Measurements from ENCODE around the gene ACOX2. TPM values are rescaled to one million over a fixed set of nuclear protein-coding genes. Genes with fewer than 3 reads are reported as not detected.

Gene ACOX2
- total and polyA plus RNA-seq, 4 donors = 5.3 to 24.4 (median 11.6) TPM

- H3K4me1 ChIP-seq (ENCODE audit: control insufficient read depth in 5 of 5, insufficient read depth in 5 of 5, low read length in 5 of 5) = peaks cover 5 to 55% (median 14%) of the 10 kb centered on the region in 5 donors
- H3K36me3 ChIP-seq (ENCODE audit: control insufficient read depth in 4 of 4, insufficient read depth in 4 of 4, low read length in 4 of 4) = no peaks in the 10 kb centered on the region
- 75 to 93% methylated on average over 3 of the region's 3 CpGs for WGBS, 2 donors
- H3K4me3 ChIP-seq = no peak overlapping the region
- no peaks in the 10 kb centered on the region for H3K9me3 ChIP-seq (ENCODE audit: control insufficient read depth in 4 of 4, insufficient read depth in 3 of 4, low read length in 3 of 4)
- H3K9ac ChIP-seq (ENCODE audit: insufficient read depth in 1 of 2, low read length in 2 of 2) = no peak overlapping the region
- TF ChIP-seq CTCF (IDR thresholded peaks at IDR 0.05; ENCODE audit: control extremely low read depth, extremely low read depth) = no peak
- ATAC-seq (ENCODE audit: insufficient read depth, low FRiP score) (no peak), DNase-seq (no peak)
- H3K27ac ChIP-seq (ENCODE audit: low read depth in 1 of 2, low read length in 1 of 2) = no peak overlapping the region
- H3K27me3 ChIP-seq (ENCODE audit: control insufficient read depth in 3 of 3, insufficient read depth in 3 of 3, low read length in 2 of 3) = no peaks in the 10 kb centered on the region
Measured at GRCh38 chr3:58495101-58495500, 41.9 kb downstream of the ACOX2 start.

DNA sequence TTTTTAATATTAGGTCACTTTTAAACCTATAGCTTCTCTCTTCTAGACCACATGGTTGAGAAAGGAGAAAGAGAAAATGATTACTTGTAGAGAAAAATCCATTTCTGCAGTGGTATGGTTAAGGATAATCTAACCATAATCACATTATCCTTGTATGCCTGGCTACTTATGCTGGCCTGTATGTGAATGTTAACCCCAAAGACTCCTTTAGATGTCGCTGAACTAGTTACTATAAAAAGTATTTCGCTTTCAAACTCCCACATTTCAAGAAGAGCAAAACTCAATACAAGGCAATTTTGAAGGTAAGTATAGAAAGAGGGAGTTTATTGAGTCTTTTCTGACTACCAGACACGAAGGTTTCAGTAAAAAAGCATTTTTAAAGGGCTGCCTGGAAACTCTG lies 42.9 kb downstream of the ACOX2 start:
- Histone ChIP-seq H3K27ac (ENCODE audit: low read depth in 1 of 2, low read length in 1 of 2) (no peak overlapping the region), H3K9ac (ENCODE audit: insufficient read depth in 1 of 2, low read length in 2 of 2) (no peak overlapping the region), H3K4me1 (ENCODE audit: control insufficient read depth in 5 of 5, insufficient read depth in 5 of 5, low read length in 5 of 5) (peaks cover 5 to 55% (median 14%) of the 10 kb centered on the region in 5 donors), H3K9me3 (ENCODE audit: control insufficient read depth in 4 of 4, insufficient read depth in 3 of 4, low read length in 3 of 4) (no peaks in the 10 kb centered on the region), H3K4me3 (no peak overlapping the region), H3K36me3 (ENCODE audit: control insufficient read depth in 4 of 4, insufficient read depth in 4 of 4, low read length in 4 of 4) (no peaks in the 10 kb centered on the region), H3K27me3 (ENCODE audit: control insufficient read depth in 3 of 3, insufficient read depth in 3 of 3, low read length in 2 of 3) (no peaks in the 10 kb centered on the region)
- DNase-seq = no peak
- no peak for TF ChIP-seq CTCF (IDR thresholded peaks at IDR 0.05; ENCODE audit: control extremely low read depth, extremely low read depth)
- 75 to 84% methylated on average over 3 of the region's 3 CpGs for WGBS, 2 donors
- ATAC-seq (ENCODE audit: insufficient read depth, low FRiP score) = no peak

DNA sequence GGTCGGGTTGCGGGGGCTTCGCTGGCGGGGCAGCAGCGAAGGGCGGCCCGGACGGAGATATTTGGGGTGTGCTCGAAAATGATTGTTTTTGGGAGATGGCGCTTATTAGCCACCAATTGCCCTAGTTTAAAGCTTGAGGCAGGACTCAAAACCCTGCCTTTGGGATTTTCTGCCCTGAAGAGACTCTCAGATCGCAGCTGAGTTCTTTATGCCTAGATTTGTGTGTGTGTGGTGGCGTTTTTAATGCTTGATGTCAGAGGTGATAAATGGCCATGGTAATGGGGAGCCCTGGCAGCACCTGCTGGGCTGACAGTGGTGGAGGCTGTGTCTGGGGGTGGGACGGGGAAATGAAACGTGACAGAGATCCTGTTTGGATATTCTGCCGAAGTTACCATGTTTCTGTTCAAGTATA lies 44.5 kb downstream of the ACOX2 start:
- DNase-seq = no peak

More for the DNA sequence above, 44.5 kb downstream of the ACOX2 start:
- Histone ChIP-seq H3K4me3 (peak overlapping the region; percentile 76), H3K9ac (ENCODE audit: insufficient read depth in 1 of 2, low read length in 2 of 2) (peak overlapping the region in 1 of 2 donors; percentile 45), H3K36me3 (ENCODE audit: control insufficient read depth in 4 of 4, insufficient read depth in 4 of 4, low read length in 4 of 4) (no peaks in the 10 kb centered on the region), H3K27ac (ENCODE audit: low read depth in 1 of 2, low read length in 1 of 2) (peak overlapping the region; percentile 75 to 98), H3K4me1 (ENCODE audit: control insufficient read depth in 5 of 5, insufficient read depth in 5 of 5, low read length in 5 of 5) (peaks cover 5 to 55% (median 14%) of the 10 kb centered on the region in 5 donors), H3K27me3 (ENCODE audit: control insufficient read depth in 3 of 3, insufficient read depth in 3 of 3, low read length in 2 of 3) (no peaks in the 10 kb centered on the region), H3K9me3 (ENCODE audit: control insufficient read depth in 4 of 4, insufficient read depth in 3 of 4, low read length in 3 of 4) (no peaks in the 10 kb centered on the region)
- TF ChIP-seq CTCF (IDR thresholded peaks at IDR 0.05; ENCODE audit: control extremely low read depth, extremely low read depth) = no peak
- 0 to 1% methylated on average over 15 of the region's 15 CpGs for WGBS, 2 donors
- no peak for ATAC-seq (ENCODE audit: insufficient read depth, low FRiP score)
